Liver (tissue), 3 donors: ENCODE data around the gene ARAP3.
"Not testable (repeated sequence)": the region's sequence is repeated elsewhere in the genome, so short reads cannot be mapped to it uniquely, and the experiment has no call there.

Experiments
- CTCF ChIP-seq: fragments of 150-350 bp; IDR thresholded peaks from 2 replicates; pipeline ENCODE4 v1.5.1; 2017; ENCODE audit warnings: improper control_type of control experiment, low read depth, low read length; ENCODE audit not compliant: missing input control
- EGR1 ChIP-seq, 2 donors: IDR thresholded peaks; 2 replicates each; pipeline ENCODE4 v1.6.1; 2016 to 2018; ENCODE audit warnings: antibody characterized with exemption in 2 of 2, low read depth in 2 of 2
- YY1 ChIP-seq: IDR thresholded peaks from 2 replicates; pipeline ENCODE4 v1.6.1; 2016; ENCODE audit warnings: antibody characterized with exemption, mild to moderate bottlenecking
- donor health status: healthy.
- donor health status: healthy.

DNA sequence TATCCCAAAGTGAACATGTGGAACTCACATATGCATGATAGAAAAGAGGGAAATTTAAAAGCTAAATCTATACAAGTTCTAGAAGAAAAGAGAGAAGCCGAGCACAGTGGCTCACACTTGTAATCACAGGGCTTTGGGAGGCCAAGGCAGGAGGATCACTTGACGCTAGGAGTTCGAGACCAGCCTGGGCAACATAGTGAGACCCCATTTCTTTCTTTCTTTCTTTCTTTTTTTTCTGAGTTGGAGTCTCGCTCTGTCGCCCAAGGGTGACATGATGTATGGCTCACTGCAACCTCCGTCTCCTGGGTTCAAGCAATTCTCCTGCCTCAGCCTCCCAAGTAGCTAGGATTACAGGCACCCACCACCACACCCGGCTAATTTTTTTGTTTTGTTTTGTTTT, 72.1 kb downstream of the ARAP3 start:
- TF ChIP-seq YY1; CTCF; EGR1 (IDR thresholded peaks at IDR 0.05; ENCODE audit: low read depth in 2 of 2): not testable (repeated sequence)
